GM19467 (cell line): ENCODE data around the gene C1QTNF1.
"Not testable (repeated sequence)": the region's sequence is repeated elsewhere in the genome, so short reads cannot be mapped to it uniquely, and the experiment has no call there.

ENCODE experiments used
- ATAC-seq: cut with Tn5 transposase; IDR thresholded peaks from one replicate; pipeline ENCODE4 v1.9.1; 2021; ENCODE audit warnings: mild to moderate bottlenecking, moderate library complexity; ENCODE audit not compliant: unreplicated experiment

C1QTNF1 gene

GRCh38 chr17:79022507-79022991 is 1.4 kb upstream of the C1QTNF1 start:
- ATAC-seq = no peak

GRCh38 chr17:79023180-79023705 is 726 bp upstream of the C1QTNF1 start:
- no peak for ATAC-seq

GRCh38 chr17:79024901-79025737 is 1.1 kb downstream of the C1QTNF1 start:
- ATAC-seq = no peak

GRCh38 chr17:79026376-79027273 is 2.7 kb downstream of the C1QTNF1 start:
- no peak for ATAC-seq

- no peak for ATAC-seq
These were observed 3.4 kb downstream of the C1QTNF1 start for GRCh38 chr17:79027274-79027924.

GRCh38 chr17:79027925-79028491 is 4.0 kb downstream of the C1QTNF1 start:
- no peak for ATAC-seq

GRCh38 chr17:79028496-79029326 is 4.7 kb downstream of the C1QTNF1 start:
- ATAC-seq = no peak

- no peak for ATAC-seq
These were observed 5.5 kb downstream of the C1QTNF1 start for GRCh38 chr17:79029327-79030009.

- not testable (repeated sequence) for ATAC-seq
These were observed 6.7 kb downstream of the C1QTNF1 start for GRCh38 chr17:79030636-79031035.

GRCh38 chr17:79031996-79032875 is 8.3 kb downstream of the C1QTNF1 start:
- no peak for ATAC-seq

- ATAC-seq = no peak
These were observed 9.2 kb downstream of the C1QTNF1 start for GRCh38 chr17:79033046-79033616.

GRCh38 chr17:79033741-79034501 is 10.0 kb downstream of the C1QTNF1 start:
- ATAC-seq = no peak

GRCh38 chr17:79034931-79035485 is 11.0 kb downstream of the C1QTNF1 start:
- ATAC-seq = no peak

- ATAC-seq = no peak
These were observed 11.7 kb downstream of the C1QTNF1 start for GRCh38 chr17:79035686-79036085.

- ATAC-seq = no peak
These were observed 12.2 kb downstream of the C1QTNF1 start for GRCh38 chr17:79036181-79036580.

- ATAC-seq = no peak
These were observed 12.6 kb downstream of the C1QTNF1 start for GRCh38 chr17:79036596-79036995.
